ENCODE data around the gene LAPTM4A. TPM values are rescaled to one million over a fixed set of nuclear protein-coding genes. Genes with fewer than 3 reads are reported as not detected.
"Not testable (repeated sequence)": the region's sequence is repeated elsewhere in the genome, so short reads cannot be mapped to it uniquely, and the experiment has no call there.

The LAPTM4A gene
- total RNA-seq = 10 to 100 TPM; 27.3 to 29.6 TPM

- H3K9me3 Mint-ChIP-seq = no peaks in the 10 kb centered on the region
- no peak within 1 kb of the TSS for H3K4me3 Mint-ChIP-seq
- no peaks in the 10 kb centered on the region for H3K36me3 Mint-ChIP-seq (ENCODE audit: low read depth)
- H3K4me1 Mint-ChIP-seq = peaks cover 23% of the 10 kb centered on the region
- peaks cover 13% of the 10 kb centered on the region for H3K27me3 Mint-ChIP-seq
- no peak within 1 kb of the TSS for H3K27ac Mint-ChIP-seq
- peak; percentile 97 for ATAC-seq (replicated peaks)
These were observed at the start of gene LAPTM4A for GRCh38 chr2:20051532-20052228. TSS of gene LAPTM4A (minus strand) at chr2:20051628. CDS start at chr2:20051520, 108 bp downstream.

DNA sequence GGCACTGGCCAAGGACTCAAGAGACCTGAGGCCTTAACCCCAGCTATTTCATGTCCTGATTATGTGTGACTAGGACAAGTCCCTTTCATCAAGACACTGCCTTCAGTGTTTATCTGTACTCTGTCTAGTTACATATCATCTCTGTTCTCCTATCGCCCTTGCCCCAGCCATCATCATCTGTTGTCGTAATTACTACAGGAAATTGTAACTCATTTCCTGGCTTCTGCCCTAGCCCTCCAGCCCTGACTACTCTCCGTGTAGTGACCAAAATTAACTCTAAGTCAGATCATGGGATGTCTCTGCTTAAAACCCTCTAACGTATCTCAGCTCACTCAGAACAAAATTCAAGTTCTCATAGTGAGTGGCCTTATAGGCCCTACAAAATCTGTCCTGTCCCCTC, 49.3 kb upstream of the LAPTM4A start:
- Mint-ChIP-seq H3K9me3 (peaks cover 4% of the 10 kb centered on the region), H3K36me3 (ENCODE audit: low read depth) (no peaks in the 10 kb centered on the region), H3K27ac (no peak overlapping the region), H3K27me3 (peaks cover 19% of the 10 kb centered on the region), H3K4me1 (no peaks in the 10 kb centered on the region), H3K4me3 (no peak overlapping the region)
- no peak for ATAC-seq (replicated peaks)

DNA sequence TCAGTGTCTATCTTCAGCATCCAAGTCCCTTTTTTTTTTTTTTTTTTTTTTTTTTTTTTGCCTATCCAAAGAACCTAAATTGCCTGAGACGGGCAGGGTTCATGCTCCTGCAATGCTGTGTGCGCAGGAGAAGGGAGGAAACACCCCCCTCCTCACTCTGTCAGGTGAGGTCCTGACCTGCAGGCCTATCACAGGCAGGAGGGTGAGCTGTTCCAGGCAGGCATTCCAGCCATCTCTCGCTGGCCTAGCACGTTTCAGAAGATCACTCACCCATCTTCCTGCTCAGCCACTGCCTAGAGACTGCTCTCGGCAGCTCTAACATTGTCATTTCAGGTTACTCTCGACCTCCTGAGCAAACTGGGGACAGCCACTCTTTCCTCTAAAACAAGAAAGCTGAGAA, 48.4 kb upstream of the LAPTM4A start:
- H3K27me3 Mint-ChIP-seq = peaks cover 13% of the 10 kb centered on the region
- no peaks in the 10 kb centered on the region for H3K36me3 Mint-ChIP-seq (ENCODE audit: low read depth)
- ATAC-seq (replicated peaks) = no peak
- H3K4me1 Mint-ChIP-seq = no peaks in the 10 kb centered on the region
- no peak overlapping the region for H3K4me3 Mint-ChIP-seq
- H3K9me3 Mint-ChIP-seq = peaks cover 4% of the 10 kb centered on the region
- H3K27ac Mint-ChIP-seq = no peak overlapping the region

DNA sequence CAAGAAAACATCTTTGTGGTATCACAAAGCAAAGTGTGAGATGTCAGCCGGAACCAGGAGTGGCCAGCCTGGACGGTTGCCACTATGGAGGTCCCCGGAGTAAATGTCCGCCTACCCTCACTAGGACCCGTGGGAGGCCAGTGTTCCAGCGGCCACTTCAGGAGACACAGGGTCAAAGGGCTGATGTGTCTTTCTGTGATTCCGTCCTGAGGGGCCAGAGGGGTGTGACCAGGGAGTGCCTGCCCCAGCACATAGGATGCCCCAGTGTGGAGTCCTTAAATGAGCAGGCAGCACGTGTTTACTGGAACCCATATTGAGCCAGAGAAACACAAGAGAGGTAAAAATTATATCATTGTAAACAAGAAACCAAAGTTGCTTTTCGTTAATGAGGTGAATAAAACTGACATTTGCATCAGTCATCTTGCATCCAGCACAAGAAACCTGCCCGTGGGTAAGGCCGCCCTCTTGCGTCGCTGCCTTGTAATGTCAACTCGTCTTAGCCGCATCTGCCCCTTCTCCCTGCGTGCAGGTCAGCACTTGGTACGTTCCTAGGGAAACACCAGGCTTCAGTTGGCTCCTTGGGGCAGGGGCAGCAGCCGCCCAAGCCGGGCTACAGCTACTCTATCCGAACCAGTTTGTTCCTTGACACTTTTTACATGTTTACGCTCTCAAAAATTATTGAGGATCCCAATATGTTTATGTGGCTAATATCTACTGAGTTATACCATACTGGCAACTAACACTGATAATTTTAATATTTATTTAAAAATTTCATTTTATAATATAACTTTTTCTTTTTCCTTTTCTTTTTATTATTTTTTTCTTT, 46.7 kb upstream of the LAPTM4A start:
- H3K4me1 Mint-ChIP-seq = no peaks in the 10 kb centered on the region
- no peaks in the 10 kb centered on the region for H3K36me3 Mint-ChIP-seq (ENCODE audit: low read depth)
- H3K4me3 Mint-ChIP-seq = no peak overlapping the region
- ATAC-seq (replicated peaks) = peak; percentile 90
- H3K9me3 Mint-ChIP-seq = peaks cover 4% of the 10 kb centered on the region
- peaks cover 20% of the 10 kb centered on the region for H3K27me3 Mint-ChIP-seq
- H3K27ac Mint-ChIP-seq = no peak overlapping the region

- Mint-ChIP-seq H3K4me1 (no peaks in the 10 kb centered on the region), H3K4me3 (no peak overlapping the region), H3K36me3 (ENCODE audit: low read depth) (no peaks in the 10 kb centered on the region), H3K27me3 (peaks cover 25% of the 10 kb centered on the region), H3K9me3 (no peaks in the 10 kb centered on the region), H3K27ac (peak overlapping the region; percentile 19)
- ATAC-seq (replicated peaks) = no peak
These were observed 44.0 kb upstream of the LAPTM4A start for GRCh38 chr2:20095469-20095868.

GRCh38 chr2:20094955-20095354, 43.5 kb upstream of the LAPTM4A start:
- peak; percentile 58 for ATAC-seq (replicated peaks)
- H3K4me3 Mint-ChIP-seq = no peak overlapping the region
- H3K36me3 Mint-ChIP-seq (ENCODE audit: low read depth) = no peaks in the 10 kb centered on the region
- H3K9me3 Mint-ChIP-seq = no peaks in the 10 kb centered on the region
- no peaks in the 10 kb centered on the region for H3K4me1 Mint-ChIP-seq
- peaks cover 25% of the 10 kb centered on the region for H3K27me3 Mint-ChIP-seq
- H3K27ac Mint-ChIP-seq = peak overlapping the region; percentile 19

DNA sequence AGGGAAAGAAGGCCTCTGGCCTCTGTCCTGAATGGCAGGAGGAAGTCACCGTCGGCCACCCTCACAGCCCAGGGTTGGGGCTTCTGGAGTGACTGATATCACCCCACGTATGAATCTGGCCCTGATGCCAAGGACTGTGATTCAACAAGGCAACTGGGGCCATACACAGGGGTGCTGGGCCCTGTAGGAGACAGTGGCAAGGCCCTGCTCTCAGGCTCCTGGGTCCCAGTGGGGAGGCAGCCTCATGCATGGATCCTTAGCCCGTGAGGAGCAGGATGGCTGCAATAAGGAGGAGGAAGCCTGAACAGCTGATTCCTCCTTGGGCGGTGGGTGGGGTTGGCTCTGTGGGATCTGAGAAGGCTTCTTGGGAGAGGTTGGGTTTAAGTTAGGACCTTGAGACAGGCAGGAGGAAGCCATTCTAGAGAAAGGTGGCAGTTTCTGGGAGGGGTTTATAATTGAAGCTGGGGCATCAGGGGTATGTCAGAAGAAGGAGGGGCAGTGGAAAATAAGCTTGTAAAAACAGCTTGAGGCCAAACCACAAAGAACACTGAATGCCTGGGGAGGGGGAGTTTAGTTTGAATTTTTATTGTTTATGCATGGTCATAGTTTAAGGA, 42.8 kb upstream of the LAPTM4A start:
- H3K36me3 Mint-ChIP-seq (ENCODE audit: low read depth) = no peaks in the 10 kb centered on the region
- no peak overlapping the region for H3K4me3 Mint-ChIP-seq
- H3K27me3 Mint-ChIP-seq = peaks cover 25% of the 10 kb centered on the region
- no peaks in the 10 kb centered on the region for H3K4me1 Mint-ChIP-seq
- H3K9me3 Mint-ChIP-seq = no peaks in the 10 kb centered on the region
- peak; percentile 37 for ATAC-seq (replicated peaks)
- peak overlapping the region; percentile 19 for H3K27ac Mint-ChIP-seq

- Mint-ChIP-seq H3K9me3 (no peaks in the 10 kb centered on the region), H3K27me3 (peaks cover 25% of the 10 kb centered on the region), H3K27ac (no peak overlapping the region), H3K36me3 (ENCODE audit: low read depth) (no peaks in the 10 kb centered on the region), H3K4me1 (no peaks in the 10 kb centered on the region), H3K4me3 (no peak overlapping the region)
- ATAC-seq (replicated peaks) = no peak
These were observed 42.1 kb upstream of the LAPTM4A start for GRCh38 chr2:20093263-20094141.

DNA sequence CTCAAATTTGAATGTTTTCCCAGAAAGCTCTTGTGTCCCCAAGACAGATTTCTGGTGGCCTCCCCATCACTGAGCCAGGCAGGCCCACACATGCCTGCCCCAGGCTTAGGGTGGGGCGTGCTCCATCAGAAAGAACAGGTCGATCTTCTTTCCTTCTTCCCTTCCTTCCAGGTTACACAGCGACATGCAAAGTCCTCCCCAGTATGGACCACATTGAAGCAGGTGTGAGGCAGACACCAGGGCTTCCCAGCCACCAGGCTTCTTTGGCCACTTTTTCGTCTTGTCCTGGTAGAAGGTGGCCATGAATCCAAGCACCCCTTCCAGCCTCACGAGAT, 41.4 kb upstream of the LAPTM4A start:
- H3K36me3 Mint-ChIP-seq (ENCODE audit: low read depth) = no peaks in the 10 kb centered on the region
- H3K27ac Mint-ChIP-seq = no peak overlapping the region
- no peaks in the 10 kb centered on the region for H3K4me1 Mint-ChIP-seq
- ATAC-seq (replicated peaks) = no peak
- no peak overlapping the region for H3K4me3 Mint-ChIP-seq
- H3K27me3 Mint-ChIP-seq = peaks cover 25% of the 10 kb centered on the region
- H3K9me3 Mint-ChIP-seq = no peaks in the 10 kb centered on the region

GRCh38 chr2:20092226-20092900, 40.9 kb upstream of the LAPTM4A start:
- Mint-ChIP-seq H3K27me3 (peaks cover 25% of the 10 kb centered on the region), H3K9me3 (no peaks in the 10 kb centered on the region), H3K4me3 (no peak overlapping the region), H3K27ac (no peak overlapping the region), H3K4me1 (no peaks in the 10 kb centered on the region), H3K36me3 (ENCODE audit: low read depth) (no peaks in the 10 kb centered on the region)
- ATAC-seq (replicated peaks) = no peak

GRCh38 chr2:20091305-20091991, 40.0 kb upstream of the LAPTM4A start:
- Mint-ChIP-seq H3K27ac (no peak overlapping the region), H3K9me3 (no peaks in the 10 kb centered on the region), H3K36me3 (ENCODE audit: low read depth) (no peaks in the 10 kb centered on the region), H3K4me1 (no peaks in the 10 kb centered on the region), H3K4me3 (no peak overlapping the region), H3K27me3 (peaks cover 25% of the 10 kb centered on the region)
- ATAC-seq (replicated peaks) = no peak

DNA sequence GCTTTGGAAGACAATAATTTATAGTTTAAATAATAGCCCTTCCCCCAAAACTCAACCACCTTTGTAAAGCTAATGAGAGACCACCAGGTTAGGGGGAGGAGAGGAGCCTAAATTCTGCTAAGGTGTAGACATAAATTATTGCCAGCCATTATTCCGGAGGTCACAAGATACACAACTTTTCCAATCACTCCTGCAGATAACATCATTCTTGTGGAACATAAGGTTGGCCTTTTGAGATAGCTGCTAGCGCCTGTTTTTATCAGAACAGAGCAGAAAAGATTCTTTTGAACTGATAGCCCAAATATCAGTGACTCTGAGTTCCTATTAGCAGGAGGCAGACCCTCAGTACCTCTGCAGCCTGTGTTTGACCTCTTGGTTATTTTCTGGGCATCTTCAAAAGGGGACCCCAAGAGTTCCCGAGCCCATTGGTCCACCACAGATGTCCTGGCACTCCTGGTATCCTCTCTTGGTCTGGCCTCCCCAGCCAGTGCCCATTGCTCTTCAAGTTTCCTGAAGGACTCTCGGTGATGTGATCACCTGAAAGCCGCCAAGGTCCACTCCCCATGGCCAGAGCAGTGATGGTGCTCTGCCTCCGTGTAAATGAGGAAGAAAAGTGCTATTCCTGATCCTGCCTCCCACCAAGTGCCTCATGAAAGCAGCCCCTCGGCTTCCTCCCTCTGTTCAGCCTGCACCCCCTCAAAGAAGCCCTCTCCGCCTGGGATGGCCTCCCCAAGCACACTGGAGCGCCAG, 38.5 kb upstream of the LAPTM4A start:
- no peaks in the 10 kb centered on the region for H3K4me1 Mint-ChIP-seq

GRCh38 chr2:20085909-20086308, 34.5 kb upstream of the LAPTM4A start:
- H3K27me3 Mint-ChIP-seq; ATAC-seq (replicated peaks); H3K4me3 Mint-ChIP-seq; H3K27ac Mint-ChIP-seq; H3K36me3 Mint-ChIP-seq (ENCODE audit: low read depth); H3K9me3 Mint-ChIP-seq; H3K4me1 Mint-ChIP-seq: not testable (repeated sequence)

More for the DNA sequence above, 38.5 kb upstream of the LAPTM4A start:
- H3K27me3 Mint-ChIP-seq = peaks cover 25% of the 10 kb centered on the region
- no peak overlapping the region for H3K27ac Mint-ChIP-seq
- no peaks in the 10 kb centered on the region for H3K9me3 Mint-ChIP-seq
- H3K4me3 Mint-ChIP-seq = no peak overlapping the region
- H3K36me3 Mint-ChIP-seq (ENCODE audit: low read depth) = no peaks in the 10 kb centered on the region
- ATAC-seq (replicated peaks) = no peak

Measured in activated T-helper 17 cell treated with anti-CD3 and anti-CD28 coated beads, Interleukin-2, amount 50 U/mL, for 72 hours (primary cell).